ENCODE results near the gene PRCD. TPM values are rescaled to one million over a fixed set of nuclear protein-coding genes. Genes with fewer than 3 reads are reported as not detected.

Gene PRCD
- 0.58 and 1.8 TPM in 2 replicates for total RNA-seq

- DNase-seq (ENCODE audit: extremely low read depth, low read depth, low spot score) = no peak
These were observed at the start of gene PRCD for GRCh38 chr17:76539631-76540271. PRCD (plus strand) TSS chr17:76540044; CDS start chr17:76540142, 98 bp downstream.

- DNase-seq (ENCODE audit: extremely low read depth, low read depth, low spot score) = no peak
These were observed 49.6 kb upstream of the PRCD start for GRCh38 chr17:76490112-76490710.

GRCh38 chr17:76491271-76492122 is 48.3 kb upstream of the PRCD start:
- no peak for DNase-seq (ENCODE audit: extremely low read depth, low read depth, low spot score)

GRCh38 chr17:76492123-76492988 is 47.5 kb upstream of the PRCD start:
- DNase-seq (ENCODE audit: extremely low read depth, low read depth, low spot score) = no peak

- DNase-seq (ENCODE audit: extremely low read depth, low read depth, low spot score) = no peak
These were observed 46.8 kb upstream of the PRCD start for GRCh38 chr17:76492989-76493501.

- DNase-seq (ENCODE audit: extremely low read depth, low read depth, low spot score) = no peak
These were observed 46.2 kb upstream of the PRCD start for GRCh38 chr17:76493505-76494167.

- DNase-seq (ENCODE audit: extremely low read depth, low read depth, low spot score) = no peak
These were observed 44.0 kb upstream of the PRCD start for GRCh38 chr17:76495663-76496400.

GRCh38 chr17:76496464-76496863 is 43.4 kb upstream of the PRCD start:
- DNase-seq (ENCODE audit: extremely low read depth, low read depth, low spot score) = no peak

GRCh38 chr17:76497699-76497978 is 42.2 kb upstream of the PRCD start:
- no peak for DNase-seq (ENCODE audit: extremely low read depth, low read depth, low spot score)

GRCh38 chr17:76497979-76498875 is 41.6 kb upstream of the PRCD start:
- peak; percentile 37 for DNase-seq (ENCODE audit: extremely low read depth, low read depth, low spot score)

GRCh38 chr17:76498876-76499251 is 41.0 kb upstream of the PRCD start:
- no peak for DNase-seq (ENCODE audit: extremely low read depth, low read depth, low spot score)

GRCh38 chr17:76499267-76499667 is 40.6 kb upstream of the PRCD start:
- DNase-seq (ENCODE audit: extremely low read depth, low read depth, low spot score) = no peak

GRCh38 chr17:76500074-76500746 is 39.6 kb upstream of the PRCD start:
- no peak for DNase-seq (ENCODE audit: extremely low read depth, low read depth, low spot score)

- no peak for DNase-seq (ENCODE audit: extremely low read depth, low read depth, low spot score)
These were observed 39.2 kb upstream of the PRCD start for GRCh38 chr17:76500747-76501017.

GRCh38 chr17:76501018-76501826 is 38.6 kb upstream of the PRCD start, which contains the start of gene RHBDF2:
RHBDF2 (minus strand) TSS chr17:76501423; CDS start chr17:76481524, 19,899 bp downstream.
- DNase-seq (ENCODE audit: extremely low read depth, low read depth, low spot score) = no peak

- no peak for DNase-seq (ENCODE audit: extremely low read depth, low read depth, low spot score)
These were observed 38.0 kb upstream of the PRCD start for GRCh38 chr17:76501827-76502307.
